Urinary bladder (tissue), 4 donors: ENCODE results near the gene MSANTD2. TPM values are rescaled to one million over a fixed set of nuclear protein-coding genes. Genes with fewer than 3 reads are reported as not detected.
"Not testable (repeated sequence)": the region's sequence is repeated elsewhere in the genome, so short reads cannot be mapped to it uniquely, and the experiment has no call there.

ENCODE experiments used
- DNase-seq: peaks from one replicate; pipeline ENCODE4 v3.0.0-alpha.2; 2015; ENCODE audit errors: extremely low spot score
- H3K27ac ChIP-seq: one replicate; pipeline ENCODE4 v1.5.1; 2013; ENCODE audit warnings: low read depth, mild to moderate bottlenecking, moderate library complexity
- H3K36me3 ChIP-seq: one replicate; pipeline ENCODE4 v1.6.1; 2013; ENCODE audit warnings: mild to moderate bottlenecking, moderate library complexity; ENCODE audit not compliant: insufficient read depth
- H3K4me1 ChIP-seq: one replicate; pipeline ENCODE4 v1.6.1; 2013; ENCODE audit warnings: mild to moderate bottlenecking, moderate library complexity; ENCODE audit not compliant: insufficient read depth
- H3K4me3 ChIP-seq: one replicate; pipeline ENCODE4 v1.5.1; 2013; ENCODE audit warnings: low read depth, low read length
- WGBS: extraction: QIAGEN DNeasy Blood & Tissue Kit; methylation state at CpG from one replicate; pipeline ENCODE4 v1.1.7; 2013; 5-methylcytosine and 5-hydroxymethylcytosine counted together
- polyA plus RNA-seq: library from polyadenylated mRNA; stranded (reverse); fragments of 200-250 nt; gene quantifications from one replicate; pipeline ENCODE4 v1.2.3, GENCODE V29; 2013
- total RNA-seq: library from RNA; depleted of rRNA; stranded (reverse); fragments of >200 nt; gene quantifications from one replicate; pipeline ENCODE4 v1.2.3, GENCODE V29; 2014
- donor health status: healthy with polysubstance abuse.
- donor health status: healthy.

The MSANTD2 gene
- total and polyA plus RNA-seq, 2 donors, result 8.7 to 28.8 TPM

DNA sequence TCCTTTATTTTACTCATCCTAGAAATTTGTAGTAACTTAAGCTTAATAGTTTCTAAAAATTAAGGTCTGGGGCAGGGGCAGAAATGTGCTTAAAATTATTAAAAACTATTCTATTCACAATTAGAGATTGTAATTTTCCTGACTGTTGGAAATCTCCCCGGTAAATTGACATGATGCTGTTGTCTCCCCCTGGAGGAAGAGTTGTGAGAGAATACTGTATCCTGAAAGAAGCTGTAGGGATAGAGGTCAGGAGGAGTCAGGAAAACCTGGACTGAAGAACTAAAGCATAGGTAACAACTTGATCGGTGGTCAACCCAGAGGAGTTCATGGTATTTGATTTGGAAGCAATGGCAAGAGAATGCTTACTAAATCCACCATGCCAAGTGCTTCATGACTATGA, 21.9 kb downstream of the MSANTD2 start:
- Histone ChIP-seq H3K4me1 (no peaks in the 10 kb centered on the region), H3K36me3 (no peaks in the 10 kb centered on the region), H3K4me3 (no peak overlapping the region), H3K27ac (no peak overlapping the region)
- no peak for DNase-seq
- WGBS, result 81% methylated on average over 2 of the region's 2 CpGs

DNA sequence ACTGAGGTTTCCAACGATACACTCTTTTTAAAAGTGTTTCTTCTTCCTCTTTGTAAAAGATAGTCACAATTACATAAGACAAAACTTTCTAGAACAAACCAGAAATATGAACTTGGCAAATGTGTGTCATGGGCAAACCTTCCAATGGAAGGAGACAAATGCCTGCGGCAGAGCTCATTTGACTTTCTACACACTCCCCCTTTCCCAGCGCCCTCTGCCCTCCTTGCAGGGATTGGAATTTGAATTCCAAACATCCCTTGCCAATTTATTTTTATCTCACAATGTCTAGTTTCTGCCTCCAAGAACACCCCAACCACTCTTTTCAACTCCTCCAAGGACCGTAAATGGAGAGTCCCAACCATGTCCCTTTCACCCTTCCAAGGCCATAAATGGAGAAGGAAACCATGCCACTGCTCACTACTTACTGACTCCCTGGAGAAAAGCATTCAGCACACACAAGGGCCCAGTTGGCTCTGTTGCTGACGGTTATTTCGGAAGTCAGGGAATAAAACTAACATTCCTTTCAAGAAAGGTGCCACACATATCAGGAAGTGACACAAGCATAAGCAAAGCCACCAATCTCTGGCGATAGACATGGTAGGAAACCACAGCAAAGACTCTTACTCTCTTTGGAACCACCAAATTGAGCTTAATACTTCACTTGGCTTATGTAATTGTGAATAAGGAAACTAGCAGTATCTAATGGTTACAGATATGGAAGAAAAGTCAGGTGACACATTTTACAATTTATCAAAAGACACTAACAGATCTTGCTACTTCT, 23.2 kb downstream of the MSANTD2 start:
- Histone ChIP-seq H3K4me3 (no peak overlapping the region), H3K36me3 (no peaks in the 10 kb centered on the region), H3K4me1 (no peaks in the 10 kb centered on the region), H3K27ac (no peak overlapping the region)
- 84% methylated on average over 7 of the region's 7 CpGs for WGBS
- no peak for DNase-seq

DNA sequence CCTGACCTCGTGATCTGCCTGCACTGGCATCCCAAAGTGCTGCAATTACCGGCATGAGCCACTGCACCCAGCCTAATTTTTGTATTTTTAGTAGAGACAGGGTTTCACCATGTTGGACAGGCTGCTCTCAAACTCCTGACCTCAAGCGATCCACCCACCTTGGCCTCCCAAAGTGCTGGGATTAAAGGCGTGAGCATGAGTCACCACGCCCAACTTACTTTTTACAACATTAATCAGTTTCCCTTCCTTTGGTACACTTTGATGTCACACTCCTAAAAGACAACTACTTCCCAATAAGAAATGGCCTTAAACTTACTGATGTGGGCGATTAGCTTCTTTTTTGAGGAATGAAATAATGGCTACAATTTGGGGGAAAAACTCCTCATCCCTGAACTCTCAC, 29.2 kb downstream of the MSANTD2 start:
- not testable (repeated sequence) for H3K27ac ChIP-seq, H3K36me3 ChIP-seq, H3K4me1 ChIP-seq, H3K4me3 ChIP-seq, DNase-seq
- WGBS, result 97% methylated on average over 6 of the region's 6 CpGs

DNA sequence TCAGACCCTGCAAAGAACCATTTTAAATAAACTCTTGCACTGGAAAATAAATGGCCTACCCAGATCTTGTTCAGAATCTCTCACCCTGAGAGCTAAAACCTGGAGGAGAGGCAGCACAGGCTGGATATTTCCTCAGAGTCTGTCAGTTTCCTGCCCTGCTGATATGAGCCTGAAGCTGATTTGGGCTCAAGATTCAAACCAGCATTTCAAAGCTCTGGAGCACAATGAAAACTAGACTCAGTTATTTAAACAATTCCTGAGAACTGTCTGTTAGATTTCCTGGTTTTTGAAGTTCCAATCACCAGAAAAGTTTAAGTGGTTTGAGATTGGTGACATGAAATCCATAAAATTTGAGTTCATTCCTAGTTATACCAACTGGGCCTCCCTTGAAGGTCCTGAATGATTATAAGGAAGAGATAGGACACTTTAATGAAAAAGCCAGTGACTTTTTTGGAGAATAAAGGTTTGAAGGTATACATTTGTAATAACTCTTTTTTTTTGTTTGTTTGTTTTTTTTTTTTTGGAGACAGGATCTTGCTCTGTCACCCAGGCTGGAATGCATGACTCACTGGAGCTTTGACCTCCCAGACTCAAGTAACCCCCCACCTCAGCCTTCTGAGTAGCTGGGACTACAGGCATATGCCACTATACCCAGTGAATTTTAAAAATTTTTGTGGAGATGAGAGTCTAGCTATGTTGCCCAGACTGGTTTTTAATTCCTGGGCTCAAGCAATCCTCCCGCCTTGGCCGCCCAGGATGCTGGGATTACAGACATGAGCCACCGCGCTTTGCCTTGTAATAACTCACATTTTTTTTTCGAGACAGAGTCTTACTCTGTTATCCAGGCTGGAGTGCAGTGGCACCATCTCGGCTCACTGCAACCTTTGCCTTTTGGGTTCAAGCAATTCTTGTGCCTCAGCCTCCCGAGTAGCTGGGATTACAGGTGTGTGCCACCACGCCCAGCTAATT, 30.1 kb downstream of the MSANTD2 start:
- no peak for DNase-seq
- WGBS, result 98% methylated on average over 8 of the region's 8 CpGs
- Histone ChIP-seq H3K4me1 (no peaks in the 10 kb centered on the region), H3K27ac (no peak overlapping the region), H3K4me3 (no peak overlapping the region), H3K36me3 (peaks cover 3% of the 10 kb centered on the region)

DNA sequence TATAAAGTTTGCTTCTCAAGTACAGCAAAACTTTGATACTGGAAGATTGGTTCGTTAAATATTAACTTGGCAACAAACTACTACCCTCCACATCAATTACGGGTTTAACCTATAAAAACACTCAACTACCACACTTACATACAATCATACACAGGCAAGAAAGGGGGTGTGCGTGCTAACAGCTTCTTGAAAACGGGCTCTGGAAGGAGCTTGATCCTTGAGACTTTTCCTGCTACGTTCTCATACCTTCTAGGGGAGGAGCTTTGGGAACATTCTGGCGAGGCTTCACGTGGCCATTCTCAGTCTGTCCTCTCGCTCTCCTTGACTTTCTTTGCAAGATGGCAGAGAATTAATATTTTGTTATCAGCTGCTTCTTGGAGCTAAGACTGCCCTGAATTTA, 31.3 kb downstream of the MSANTD2 start:
- 86% methylated on average over 8 of the region's 8 CpGs for WGBS
- H3K4me3 ChIP-seq, result no peak overlapping the region
- no peaks in the 10 kb centered on the region for H3K4me1 ChIP-seq
- no peak overlapping the region for H3K27ac ChIP-seq
- DNase-seq, result no peak
- peaks cover 3% of the 10 kb centered on the region for H3K36me3 ChIP-seq

DNA sequence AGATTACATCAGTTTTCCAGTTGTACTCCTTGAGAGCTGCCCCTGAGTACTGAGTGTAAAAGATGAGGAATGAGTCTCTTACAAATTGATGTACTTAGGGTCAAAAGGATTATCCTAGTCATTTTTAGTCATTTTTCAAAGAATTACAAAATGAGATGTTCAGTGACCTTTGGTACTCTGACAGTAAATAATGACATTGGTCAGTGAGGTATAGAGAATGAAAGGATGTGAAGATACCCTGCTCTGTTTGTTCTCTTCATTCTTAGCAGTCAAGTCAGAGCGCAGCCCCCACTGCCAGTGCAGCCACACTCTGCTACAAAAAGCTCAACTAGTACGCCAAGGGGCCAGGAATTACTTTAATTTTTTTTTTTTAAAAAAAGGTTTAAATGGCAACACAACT, 34.0 kb downstream of the MSANTD2 start:
- Histone ChIP-seq H3K36me3 (peaks cover 3% of the 10 kb centered on the region), H3K4me3 (no peak overlapping the region), H3K27ac (no peak overlapping the region), H3K4me1 (no peaks in the 10 kb centered on the region)
- WGBS, result 95% methylated on average over 2 of the region's 2 CpGs
- no peak for DNase-seq

DNA sequence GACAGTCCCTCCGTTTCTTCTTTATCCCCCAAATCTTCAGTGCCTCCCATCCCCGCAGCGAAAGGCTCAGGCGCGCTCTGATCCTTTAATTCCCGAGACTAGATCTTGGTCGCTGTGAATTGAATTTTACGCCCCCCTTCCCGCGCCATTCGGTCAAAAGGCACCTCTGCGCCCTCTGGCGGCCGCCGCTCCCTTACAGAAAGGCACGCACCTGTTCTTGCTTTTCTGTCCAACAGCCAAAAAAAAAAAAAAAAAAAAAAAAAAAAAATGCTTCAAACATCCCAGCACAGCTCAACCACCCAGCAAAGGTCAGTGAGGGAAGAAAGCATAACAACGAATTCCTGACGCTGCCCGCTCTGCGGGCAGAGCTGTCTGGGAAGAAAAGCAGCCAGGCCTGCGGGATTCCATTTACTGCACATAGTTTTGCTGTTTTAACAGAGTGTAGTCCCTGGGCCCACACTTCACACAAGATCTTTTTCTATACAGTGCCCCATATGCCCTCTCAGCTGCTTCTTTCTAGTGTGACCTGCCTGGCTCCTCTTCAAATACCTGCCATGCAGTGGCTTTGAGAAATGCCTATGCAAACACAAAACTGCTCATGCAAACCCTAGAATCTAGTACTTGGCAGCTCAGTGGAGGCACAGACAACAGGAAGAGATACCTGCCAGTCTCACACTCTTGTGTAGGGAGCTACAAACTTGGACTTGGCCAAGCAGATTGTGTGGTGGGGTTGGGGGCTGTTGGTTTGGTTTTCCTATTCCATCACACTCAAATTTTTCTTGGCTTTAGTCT, 36.9 kb downstream of the MSANTD2 start:
- DNase-seq, result no peak
- H3K36me3 ChIP-seq, result peaks cover 3% of the 10 kb centered on the region
- 7% methylated on average over 21 of the region's 21 CpGs for WGBS
- no peak overlapping the region for H3K27ac ChIP-seq
- peak overlapping the region; percentile 33 for H3K4me3 ChIP-seq
- no peaks in the 10 kb centered on the region for H3K4me1 ChIP-seq

DNA sequence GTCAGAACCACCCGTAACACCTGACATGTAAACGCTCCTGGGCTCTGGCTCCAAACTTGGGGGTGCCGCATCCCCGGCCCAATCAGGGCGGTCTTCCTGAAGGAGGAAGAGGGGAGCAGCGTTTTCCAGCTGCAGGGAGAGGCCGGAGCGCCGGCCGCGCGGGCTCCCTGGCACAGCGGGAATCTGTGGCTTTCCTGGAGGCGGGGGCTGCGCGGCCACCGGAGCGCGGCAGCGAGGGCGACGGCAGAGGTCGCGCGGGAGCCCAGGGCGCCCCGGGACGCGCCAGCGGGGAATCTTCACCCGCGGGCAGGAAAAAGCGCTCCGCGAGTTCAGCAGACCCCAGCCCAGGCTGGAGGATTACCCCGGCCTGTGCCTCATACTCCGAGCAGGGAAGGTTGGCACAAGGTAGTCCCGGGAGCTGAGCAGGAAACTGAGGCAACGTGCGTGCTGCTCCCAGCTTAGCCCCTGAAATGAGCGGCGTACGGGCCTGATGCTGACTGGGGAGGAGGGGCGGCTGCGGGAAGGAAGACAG, 37.5 kb downstream of the MSANTD2 start:
- Histone ChIP-seq H3K27ac (no peak overlapping the region), H3K4me3 (peak overlapping the region; percentile 33), H3K36me3 (peaks cover 3% of the 10 kb centered on the region), H3K4me1 (no peaks in the 10 kb centered on the region)
- no peak for DNase-seq
- WGBS, result under 1% methylated on average over 45 of the region's 45 CpGs

DNA sequence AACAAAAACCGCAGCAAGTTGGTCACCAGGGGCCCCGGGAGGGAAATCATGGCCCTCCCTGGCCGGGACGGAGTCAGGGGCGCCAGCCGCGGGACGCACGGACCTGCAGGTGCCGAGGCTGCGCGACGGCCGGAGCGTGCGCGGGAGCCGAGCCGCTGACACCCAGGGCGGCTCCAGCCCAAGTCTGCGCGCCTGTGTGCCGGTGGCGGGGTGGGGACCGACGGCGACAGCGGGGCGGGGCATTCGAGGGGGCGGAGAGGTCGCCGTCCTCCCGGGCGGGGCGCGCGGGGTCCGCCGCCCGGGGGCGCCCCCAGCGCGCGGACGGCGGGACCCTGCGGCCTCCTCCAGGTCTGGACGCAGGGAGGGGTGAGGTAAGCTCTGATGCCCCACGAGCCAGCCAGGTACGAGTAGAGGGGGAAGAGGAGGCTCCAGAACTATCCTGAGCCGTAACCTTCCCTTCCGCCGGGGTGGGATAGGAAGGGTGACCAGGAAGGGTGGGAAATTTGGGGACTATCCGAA, 38.0 kb downstream of the MSANTD2 start, which contains the start of gene ESAM:
Gene ESAM (minus strand): TSS at position 186 of the 519 bp plus-strand sequence. CDS start 136 bp downstream, at position 50.
- Histone ChIP-seq H3K4me3 (peak within 1 kb of the TSS; percentile 33), H3K4me1 (no peaks in the 10 kb centered on the region), H3K36me3 (peaks cover under 1% of the 10 kb centered on the region), H3K27ac (peak within 1 kb of the TSS; percentile 48)
- under 1% methylated on average over 55 of the region's 55 CpGs for WGBS
- DNase-seq, result no peak

DNA sequence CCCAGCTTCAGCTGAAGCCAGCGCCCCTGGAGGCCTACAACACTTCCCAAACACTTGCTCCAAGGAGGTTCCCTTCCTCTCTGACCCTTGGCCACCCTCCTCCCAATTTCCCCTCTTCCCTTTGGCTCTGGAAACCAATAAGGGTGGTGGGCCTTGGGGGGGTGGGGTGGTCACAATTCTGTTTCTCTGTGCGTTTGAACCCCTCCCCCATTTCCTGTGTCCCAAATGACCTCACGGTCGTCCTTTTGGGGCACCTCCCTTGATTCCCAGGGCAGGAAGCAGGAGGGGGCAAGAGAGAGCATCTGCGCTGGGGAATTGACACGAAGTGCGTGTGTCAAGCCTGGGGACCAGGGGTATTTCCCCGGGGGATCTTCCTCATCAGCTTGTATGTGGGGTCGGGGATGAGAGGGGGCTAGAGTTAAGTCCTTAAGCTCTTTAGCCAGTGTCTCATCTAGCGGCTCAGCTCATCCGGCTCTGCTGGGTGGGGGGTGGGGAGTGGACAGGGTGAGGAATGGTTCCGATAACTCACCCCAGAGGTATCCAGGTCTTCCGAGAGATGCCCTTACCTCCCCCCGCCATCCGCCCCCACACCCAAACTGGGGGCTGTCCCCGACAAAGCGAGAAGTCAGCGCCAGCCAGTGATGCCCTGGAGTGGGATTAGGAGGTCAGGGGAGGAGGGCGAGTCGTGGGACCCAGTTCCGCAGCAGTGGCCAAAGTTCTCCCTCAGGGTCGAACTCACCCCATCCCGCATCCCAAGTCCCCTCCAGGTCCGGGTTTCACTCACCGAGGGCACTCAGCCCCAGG, 38.7 kb downstream of the MSANTD2 start:
- no peaks in the 10 kb centered on the region for H3K4me1 ChIP-seq

DNA sequence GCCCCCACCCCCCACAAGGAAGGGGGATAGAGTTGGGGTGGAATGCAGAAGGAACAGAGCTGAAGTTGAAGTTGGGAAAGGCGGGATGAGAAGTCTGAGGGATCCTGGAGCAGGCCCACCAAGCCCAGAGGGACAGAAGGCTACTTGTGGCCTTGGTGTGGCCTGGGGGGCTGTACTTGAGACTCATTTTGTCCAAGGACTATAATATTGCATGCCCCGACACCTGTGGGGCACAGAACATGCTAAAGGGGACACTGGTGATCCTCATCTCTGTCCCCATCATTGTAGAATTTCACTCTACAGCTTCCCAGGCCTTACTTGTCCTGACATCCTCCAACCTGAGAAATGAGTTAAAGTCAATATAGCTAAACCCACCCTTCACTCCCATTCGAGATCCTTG, 39.4 kb downstream of the MSANTD2 start:
- Histone ChIP-seq H3K36me3 (no peaks in the 10 kb centered on the region), H3K4me3 (peak overlapping the region; percentile 33), H3K4me1 (no peaks in the 10 kb centered on the region), H3K27ac (no peak overlapping the region)
- DNase-seq, result no peak
- 70% methylated on average over 3 of the region's 3 CpGs for WGBS

More for the DNA sequence above, 38.7 kb downstream of the MSANTD2 start:
- Histone ChIP-seq H3K36me3 (no peaks in the 10 kb centered on the region), H3K4me3 (peak overlapping the region; percentile 33), H3K27ac (peak overlapping the region; percentile 48)
- DNase-seq, result no peak
- WGBS, result 14% methylated on average over 25 of the region's 25 CpGs

DNA sequence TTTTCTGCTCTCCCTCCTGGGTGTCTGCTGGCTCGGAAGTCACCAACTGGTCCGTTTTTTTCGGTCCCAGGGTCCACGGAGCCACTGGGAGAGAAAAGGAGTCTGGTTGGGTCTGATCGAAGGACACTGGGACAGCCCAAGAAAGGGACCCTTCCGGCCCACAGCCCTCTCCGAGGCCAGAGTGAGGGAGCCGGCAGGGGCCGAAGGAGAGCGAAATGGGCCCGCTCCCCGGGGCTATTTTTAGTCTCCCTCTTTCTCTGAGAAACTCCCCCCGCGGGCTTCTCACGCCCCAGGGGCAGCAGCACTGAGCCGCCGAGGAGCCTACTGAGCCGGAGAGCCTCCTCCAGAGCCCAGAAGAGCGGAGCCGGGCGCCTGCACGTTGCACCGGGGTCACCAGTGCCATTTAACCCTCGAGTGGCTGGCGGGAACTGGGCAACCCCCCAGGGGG, 40.0 kb downstream of the MSANTD2 start:
- Histone ChIP-seq H3K4me3 (peak overlapping the region; percentile 33), H3K36me3 (no peaks in the 10 kb centered on the region), H3K27ac (no peak overlapping the region), H3K4me1 (no peaks in the 10 kb centered on the region)
- WGBS, result 10% methylated on average over 25 of the region's 25 CpGs
- no peak for DNase-seq
